ENCODE measurements around the gene XPOT. TPM values are rescaled to one million over a fixed set of nuclear protein-coding genes. Genes with fewer than 3 reads are reported as not detected.

The XPOT gene
- total RNA-seq, 1 experiment from 2014 or later, result 90.7 TPM

GRCh38 chr12:64469455-64470142, 65.4 kb downstream of the XPOT start:
- no peak for DNase-seq (ENCODE audit: low read depth)

GRCh38 chr12:64470495-64470894, 66.3 kb downstream of the XPOT start:
- no peak for DNase-seq (ENCODE audit: low read depth)

GRCh38 chr12:64473176-64473575, 69.0 kb downstream of the XPOT start:
- DNase-seq (ENCODE audit: low read depth), result no peak

GRCh38 chr12:64475518-64475917, 71.3 kb downstream of the XPOT start:
- DNase-seq (ENCODE audit: low read depth), result no peak

- no peak for DNase-seq (ENCODE audit: low read depth)
Measured at GRCh38 chr12:64476844-64477243, 72.7 kb downstream of the XPOT start.

- DNase-seq (ENCODE audit: low read depth), result no peak
Measured at GRCh38 chr12:64478661-64479060, 74.5 kb downstream of the XPOT start.

GRCh38 chr12:64480148-64480547, 76.0 kb downstream of the XPOT start:
- no peak for DNase-seq (ENCODE audit: low read depth)

GRCh38 chr12:64486657-64487056, 82.5 kb downstream of the XPOT start:
- no peak for DNase-seq (ENCODE audit: low read depth)

GRCh38 chr12:64491718-64492117, 87.5 kb downstream of the XPOT start:
- DNase-seq (ENCODE audit: low read depth), result no peak

GRCh38 chr12:64493513-64493912, 89.3 kb downstream of the XPOT start:
- DNase-seq (ENCODE audit: low read depth), result no peak

GRCh38 chr12:64494998-64495729, 91.0 kb downstream of the XPOT start:
- no peak for DNase-seq (ENCODE audit: low read depth)

- no peak for DNase-seq (ENCODE audit: low read depth)
Measured at GRCh38 chr12:64496839-64497400, 92.7 kb downstream of the XPOT start.

- no peak for DNase-seq (ENCODE audit: low read depth)
Measured at GRCh38 chr12:64497484-64497883, 93.3 kb downstream of the XPOT start.

GRCh38 chr12:64497903-64498302, 93.7 kb downstream of the XPOT start:
- DNase-seq (ENCODE audit: low read depth), result no peak

GRCh38 chr12:64500394-64500793, 96.2 kb downstream of the XPOT start:
- DNase-seq (ENCODE audit: low read depth), result no peak

Other genes starting within 250 kb of the XPOT start
- gene KICS2, start 182.1 kb upstream of the XPOT start, total RNA-seq (2014; rRNA removed; shearing (Covaris generic)), result 7.4 and 12.1 TPM in 2 replicates
- 0.06 TPM in 1 of 2 replicates, not detected in the other for gene C12orf56, start 13.6 kb upstream of the XPOT start, total RNA-seq (2014; rRNA removed; shearing (Covaris generic))
- gene TBK1, start 47.7 kb downstream of the XPOT start, total RNA-seq (2014; rRNA removed; shearing (Covaris generic)), result 48.3 and 50.1 TPM in 2 replicates
- gene RASSF3, start 206.1 kb downstream of the XPOT start, total RNA-seq (2014; rRNA removed; shearing (Covaris generic)), result 8.7 and 13.1 TPM in 2 replicates